ENCODE data around the gene DOLPP1. TPM values are rescaled to one million over a fixed set of nuclear protein-coding genes. Genes with fewer than 3 reads are reported as not detected.
A peak's percentile ranks its signal among the peaks of the same experiment; 100 is the strongest.
"Not testable (repeated sequence)": the region's sequence is repeated elsewhere in the genome, so short reads cannot be mapped to it uniquely, and the experiment has no call there.

The DOLPP1 gene, protein sequence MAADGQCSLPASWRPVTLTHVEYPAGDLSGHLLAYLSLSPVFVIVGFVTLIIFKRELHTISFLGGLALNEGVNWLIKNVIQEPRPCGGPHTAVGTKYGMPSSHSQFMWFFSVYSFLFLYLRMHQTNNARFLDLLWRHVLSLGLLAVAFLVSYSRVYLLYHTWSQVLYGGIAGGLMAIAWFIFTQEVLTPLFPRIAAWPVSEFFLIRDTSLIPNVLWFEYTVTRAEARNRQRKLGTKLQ
- total RNA-seq, result 5.2 TPM

DNA sequence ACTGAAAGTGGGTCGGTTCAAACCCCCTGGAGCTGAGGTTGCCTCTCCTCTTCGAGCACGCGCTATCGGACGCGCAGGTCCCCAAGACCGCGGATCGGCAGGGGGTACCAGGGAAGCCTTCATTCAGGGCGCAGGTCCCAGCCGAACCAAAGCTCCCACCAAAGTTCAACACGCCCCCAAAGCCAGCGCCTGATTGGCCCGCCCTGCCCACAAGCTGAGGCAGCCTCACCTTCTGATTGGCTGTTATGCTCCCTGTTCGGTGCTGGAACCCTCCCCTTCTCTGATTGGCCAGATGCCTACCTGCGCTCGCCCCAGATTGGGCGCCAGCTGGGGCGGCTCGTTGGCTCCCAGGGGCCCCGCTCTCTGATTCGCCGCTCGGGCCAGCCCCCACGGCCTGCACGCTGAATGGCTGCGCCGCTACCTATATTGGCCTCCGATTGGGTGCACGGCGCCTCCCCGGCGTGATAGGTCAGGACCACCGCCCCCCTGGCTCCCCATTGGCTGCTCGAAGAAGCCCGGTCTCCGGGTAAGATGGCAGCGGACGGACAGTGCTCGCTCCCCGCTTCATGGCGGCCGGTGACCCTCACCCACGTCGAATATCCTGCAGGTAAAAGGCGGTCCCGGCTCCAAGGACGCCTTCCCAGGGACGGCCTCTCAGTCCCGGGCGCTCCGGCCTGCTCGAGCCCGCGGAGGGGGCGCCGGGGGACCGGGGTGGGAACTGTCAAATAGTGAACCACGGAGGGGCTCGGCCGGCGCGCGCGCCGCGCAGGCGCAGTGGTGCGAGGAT is at the start of gene DOLPP1:
DOLPP1 (plus strand) TSS at position 511 of the 787 bp plus-strand sequence; CDS start at position 532, 21 bp downstream.
- Histone ChIP-seq H3K27ac (ENCODE audit: low read depth, low read length) (peak within 1 kb of the TSS; percentile 80), H3K4me1 (ENCODE audit: control insufficient read depth in 3 of 3, insufficient read depth in 3 of 3, low read length in 3 of 3) (peaks cover 28 to 41% (median 39%) of the 10 kb centered on the region in 3 donors), H3K9ac (ENCODE audit: low read depth in 1 of 3, low read length in 3 of 3) (peak within 1 kb of the TSS; percentile 77 to 90 (median 87)), H3K9me3 (ENCODE audit: control insufficient read depth in 3 of 3, low read length in 3 of 3) (no peaks in the 10 kb centered on the region), H3K36me3 (ENCODE audit: control insufficient read depth in 3 of 3, insufficient read depth in 3 of 3, low read length in 3 of 3) (peaks cover 14 to 24% (median 15%) of the 10 kb centered on the region in 3 donors), H3K4me3 (ENCODE audit: low read length in 3 of 3) (peak within 1 kb of the TSS; percentile 79 to 91 (median 91)), H3K27me3 (ENCODE audit: control insufficient read depth in 3 of 3, insufficient read depth in 3 of 3, low read length in 3 of 3) (no peaks in the 10 kb centered on the region)

DNA sequence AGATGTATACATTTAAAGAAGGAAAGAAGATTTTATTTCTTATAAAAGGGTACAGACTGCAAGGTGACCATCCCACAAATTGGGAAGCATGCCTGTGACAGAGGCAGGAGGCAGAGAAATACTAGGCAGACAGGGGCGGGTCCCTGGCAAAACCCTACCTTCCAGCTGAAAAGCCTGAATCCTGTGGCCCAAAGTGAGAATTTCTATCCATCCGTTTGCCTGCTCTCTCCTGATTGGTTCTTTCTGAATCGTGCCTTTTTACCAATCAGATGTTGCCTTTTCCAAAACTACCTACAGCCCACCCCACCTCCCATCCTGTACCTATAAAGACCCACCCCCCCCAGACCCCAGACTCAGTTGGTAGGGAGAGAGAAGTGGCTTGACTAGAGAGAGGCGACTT is 49.4 kb upstream of the DOLPP1 start:
- Histone ChIP-seq H3K9me3 (ENCODE audit: control insufficient read depth in 3 of 3, low read length in 3 of 3) (no peaks in the 10 kb centered on the region), H3K4me3 (ENCODE audit: low read length in 3 of 3) (no peak overlapping the region), H3K9ac (ENCODE audit: low read depth in 1 of 3, low read length in 3 of 3) (no peak overlapping the region), H3K4me1 (ENCODE audit: control insufficient read depth in 3 of 3, insufficient read depth in 3 of 3, low read length in 3 of 3) (peaks cover 14 to 19% (median 15%) of the 10 kb centered on the region in 3 donors), H3K27ac (ENCODE audit: low read depth, low read length) (no peak overlapping the region), H3K36me3 (ENCODE audit: control insufficient read depth in 3 of 3, insufficient read depth in 3 of 3, low read length in 3 of 3) (no peaks in the 10 kb centered on the region), H3K27me3 (ENCODE audit: control insufficient read depth in 3 of 3, insufficient read depth in 3 of 3, low read length in 3 of 3) (no peaks in the 10 kb centered on the region)

DNA sequence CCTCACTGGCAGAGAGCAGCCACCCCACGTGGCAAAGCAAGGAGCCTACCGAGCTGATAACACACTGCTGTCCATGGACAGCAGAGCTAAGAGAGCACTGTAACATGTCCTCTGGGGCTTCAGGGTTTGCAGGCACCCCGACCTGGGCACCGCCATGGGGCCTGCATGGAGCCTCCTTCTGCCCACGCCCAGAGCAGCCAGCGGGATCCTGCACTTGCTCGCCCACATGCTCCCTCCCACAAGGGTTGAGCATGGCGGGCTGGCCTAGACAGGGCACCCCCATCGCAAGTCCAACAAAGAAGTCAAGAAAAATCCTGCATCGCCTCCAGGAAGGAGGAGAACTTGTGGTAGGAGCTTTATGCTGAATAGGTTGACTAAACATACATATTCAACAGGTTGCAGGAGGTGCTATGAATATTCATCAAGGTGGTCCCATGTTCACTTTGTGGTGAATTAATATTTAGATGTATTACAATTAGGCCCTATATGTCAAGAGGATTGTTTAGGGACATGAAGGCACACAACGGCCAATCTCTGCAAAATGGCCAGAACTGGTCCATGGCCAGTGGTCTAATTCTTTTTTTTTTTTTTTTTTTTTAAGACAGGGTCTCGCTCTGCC is 48.3 kb upstream of the DOLPP1 start:
- H3K4me1 ChIP-seq (ENCODE audit: control insufficient read depth in 3 of 3, insufficient read depth in 3 of 3, low read length in 3 of 3), result peaks cover 12 to 18% (median 12%) of the 10 kb centered on the region in 3 donors
- H3K27me3 ChIP-seq (ENCODE audit: control insufficient read depth in 3 of 3, insufficient read depth in 3 of 3, low read length in 3 of 3), result no peaks in the 10 kb centered on the region
- H3K36me3 ChIP-seq (ENCODE audit: control insufficient read depth in 3 of 3, insufficient read depth in 3 of 3, low read length in 3 of 3), result no peaks in the 10 kb centered on the region
- no peak overlapping the region for H3K27ac ChIP-seq (ENCODE audit: low read depth, low read length)
- H3K9ac ChIP-seq (ENCODE audit: low read depth in 1 of 3, low read length in 3 of 3), result no peak overlapping the region
- H3K9me3 ChIP-seq (ENCODE audit: control insufficient read depth in 3 of 3, low read length in 3 of 3), result no peaks in the 10 kb centered on the region
- H3K4me3 ChIP-seq (ENCODE audit: low read length in 3 of 3), result no peak overlapping the region

DNA sequence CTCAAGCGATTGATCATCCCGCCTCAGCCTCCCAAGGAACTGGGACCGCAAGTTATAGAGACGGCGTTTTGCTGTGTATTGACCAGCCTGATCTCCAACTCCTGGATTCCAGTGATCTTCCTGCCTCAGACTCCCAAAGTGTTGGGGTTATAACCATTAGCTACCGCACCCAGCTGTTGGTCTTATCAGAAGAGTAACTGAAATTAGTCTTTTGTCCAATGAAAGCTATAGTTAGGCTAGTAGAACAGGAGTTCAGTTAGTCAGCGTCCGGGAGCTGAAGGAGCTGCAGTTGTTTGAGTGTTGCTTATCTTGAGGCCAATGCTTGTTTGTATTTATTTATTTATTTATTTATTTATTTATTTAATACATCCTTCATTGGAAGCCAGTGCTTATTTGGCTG is 47.7 kb upstream of the DOLPP1 start:
- H3K36me3 ChIP-seq (ENCODE audit: control insufficient read depth in 3 of 3, insufficient read depth in 3 of 3, low read length in 3 of 3), result no peaks in the 10 kb centered on the region
- H3K9me3 ChIP-seq (ENCODE audit: control insufficient read depth in 3 of 3, low read length in 3 of 3), result no peaks in the 10 kb centered on the region
- H3K9ac ChIP-seq (ENCODE audit: low read depth in 1 of 3, low read length in 3 of 3), result no peak overlapping the region
- H3K4me3 ChIP-seq (ENCODE audit: low read length in 3 of 3), result no peak overlapping the region
- H3K4me1 ChIP-seq (ENCODE audit: control insufficient read depth in 3 of 3, insufficient read depth in 3 of 3, low read length in 3 of 3), result peaks cover 16 to 22% (median 17%) of the 10 kb centered on the region in 3 donors
- H3K27ac ChIP-seq (ENCODE audit: low read depth, low read length), result no peak overlapping the region
- no peaks in the 10 kb centered on the region for H3K27me3 ChIP-seq (ENCODE audit: control insufficient read depth in 3 of 3, insufficient read depth in 3 of 3, low read length in 3 of 3)

DNA sequence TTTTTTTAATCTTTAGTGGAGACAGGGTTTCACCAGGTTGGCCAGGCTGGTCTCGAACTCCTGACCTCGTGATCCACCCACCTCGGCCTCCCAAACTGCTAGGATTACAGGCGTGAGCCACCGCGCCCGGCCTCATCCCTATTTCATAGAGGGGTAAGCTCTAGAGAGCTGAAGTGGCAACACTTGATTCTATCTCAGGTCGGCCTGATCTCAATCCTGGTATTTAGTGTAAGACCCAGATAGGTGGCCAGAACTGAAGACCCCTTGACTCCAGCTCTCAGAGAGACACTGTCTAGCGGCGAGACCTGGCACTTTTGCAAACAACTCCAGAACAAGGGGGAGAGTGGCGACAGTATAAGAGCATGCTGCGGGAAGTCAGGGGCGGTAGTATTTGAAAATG is 45.1 kb upstream of the DOLPP1 start:
- peaks cover 20 to 25% (median 20%) of the 10 kb centered on the region in 3 donors for H3K4me1 ChIP-seq (ENCODE audit: control insufficient read depth in 3 of 3, insufficient read depth in 3 of 3, low read length in 3 of 3)
- H3K27me3 ChIP-seq (ENCODE audit: control insufficient read depth in 3 of 3, insufficient read depth in 3 of 3, low read length in 3 of 3); H3K9me3 ChIP-seq (ENCODE audit: control insufficient read depth in 3 of 3, low read length in 3 of 3); H3K36me3 ChIP-seq (ENCODE audit: control insufficient read depth in 3 of 3, insufficient read depth in 3 of 3, low read length in 3 of 3): not testable (repeated sequence)
- peak overlapping the region; percentile 70 to 85 (median 80) for H3K4me3 ChIP-seq (ENCODE audit: low read length in 3 of 3)
- H3K27ac ChIP-seq (ENCODE audit: low read depth, low read length), result peak overlapping the region; percentile 85
- peak overlapping the region; percentile 71 to 92 (median 84) for H3K9ac ChIP-seq (ENCODE audit: low read depth in 1 of 3, low read length in 3 of 3)

DNA sequence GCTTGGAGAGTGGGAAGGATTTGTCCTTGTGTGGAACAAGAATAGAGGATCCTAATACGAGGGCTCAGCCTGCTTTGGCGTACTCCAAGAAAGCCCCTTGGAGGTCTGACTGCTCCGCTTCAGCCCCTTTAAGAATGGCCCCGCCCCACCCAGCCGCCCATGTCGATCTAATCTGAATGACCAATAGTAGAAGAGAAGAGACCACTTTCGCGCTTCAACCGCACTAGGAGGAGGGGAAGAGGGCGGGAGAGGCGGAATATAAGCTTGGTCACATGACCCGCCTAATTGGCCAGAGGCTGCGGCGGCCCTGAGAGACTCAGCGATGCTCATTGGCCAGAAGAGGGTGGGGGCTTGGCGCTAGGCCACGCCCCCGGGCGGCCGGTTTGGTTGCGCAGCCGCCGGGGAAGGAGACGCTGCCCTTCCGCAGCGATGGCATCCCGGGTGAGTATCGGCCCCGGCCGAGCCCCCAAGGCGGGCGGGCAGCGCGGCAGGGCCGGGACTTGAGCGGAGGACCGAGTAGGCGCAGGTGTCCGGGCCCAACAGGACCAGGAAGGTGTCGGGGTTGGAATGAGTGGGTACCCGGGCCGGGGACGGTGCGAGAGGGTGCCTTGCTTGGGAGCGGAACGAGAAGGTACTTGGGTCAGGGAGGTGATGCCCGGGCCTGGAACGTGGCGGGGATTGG is 44.5 kb upstream of the DOLPP1 start, which contains the start of gene MIGA2:
MIGA2 (plus strand) TSS at position 386 of the 682 bp plus-strand sequence. CDS start 3,969 bp downstream, outside the sequence.
- peak within 1 kb of the TSS; percentile 85 for H3K27ac ChIP-seq (ENCODE audit: low read depth, low read length)
- peak within 1 kb of the TSS; percentile 91 to 97 (median 97) for H3K4me3 ChIP-seq (ENCODE audit: low read length in 3 of 3)
- peaks cover under 1 to 10% (median 5%) of the 10 kb centered on the region in 3 donors for H3K36me3 ChIP-seq (ENCODE audit: control insufficient read depth in 3 of 3, insufficient read depth in 3 of 3, low read length in 3 of 3)
- H3K4me1 ChIP-seq (ENCODE audit: control insufficient read depth in 3 of 3, insufficient read depth in 3 of 3, low read length in 3 of 3), result peaks cover 20 to 25% (median 20%) of the 10 kb centered on the region in 3 donors
- H3K9me3 ChIP-seq (ENCODE audit: control insufficient read depth in 3 of 3, low read length in 3 of 3), result no peaks in the 10 kb centered on the region
- H3K27me3 ChIP-seq (ENCODE audit: control insufficient read depth in 3 of 3, insufficient read depth in 3 of 3, low read length in 3 of 3), result no peaks in the 10 kb centered on the region
- H3K9ac ChIP-seq (ENCODE audit: low read depth in 1 of 3, low read length in 3 of 3), result peak within 1 kb of the TSS; percentile 87 to 93 (median 92)

DNA sequence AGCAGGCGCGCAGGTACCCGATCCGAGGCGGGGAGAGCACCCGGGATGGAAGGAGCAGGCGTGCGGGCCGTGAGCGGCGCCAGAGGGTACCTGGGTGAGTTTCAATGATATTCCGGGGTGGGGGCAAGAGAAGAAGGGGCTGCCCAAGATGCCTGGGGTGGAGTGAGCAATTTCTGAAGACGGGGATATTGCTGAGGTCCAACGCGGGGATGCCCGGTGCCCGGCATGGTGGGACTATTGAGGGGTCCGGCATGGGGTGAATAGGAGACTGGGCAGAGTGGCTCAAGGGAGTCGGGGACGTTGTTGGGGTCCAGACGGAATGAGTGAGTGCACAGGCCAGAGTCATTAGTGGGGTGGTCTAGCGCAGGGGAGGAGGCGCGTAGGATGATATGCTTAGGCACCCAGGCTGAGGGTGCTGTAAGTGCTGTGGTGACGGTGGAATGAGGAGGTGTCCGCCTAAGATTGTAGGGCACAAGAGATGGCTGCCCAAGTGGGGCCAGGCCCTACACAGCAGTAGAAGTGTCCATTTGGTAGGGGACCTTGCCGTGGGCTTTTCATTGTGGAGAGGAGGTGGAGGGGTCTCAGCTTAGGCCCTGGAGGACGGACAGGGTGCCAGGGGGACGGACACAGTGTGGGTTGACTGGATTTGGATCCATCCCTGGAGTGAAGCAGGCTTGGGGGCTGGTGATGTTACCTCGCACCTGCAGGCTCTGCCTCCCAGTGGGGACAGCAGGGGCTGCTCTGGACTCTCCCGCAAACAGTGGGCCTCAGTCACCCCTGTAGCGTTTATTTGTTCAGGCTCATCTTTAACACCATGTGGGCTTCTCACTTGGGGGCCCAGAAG is 43.8 kb upstream of the DOLPP1 start:
- Histone ChIP-seq H3K27ac (ENCODE audit: low read depth, low read length) (peak overlapping the region; percentile 61), H3K36me3 (ENCODE audit: control insufficient read depth in 3 of 3, insufficient read depth in 3 of 3, low read length in 3 of 3) (peaks cover 8 to 17% (median 12%) of the 10 kb centered on the region in 3 donors), H3K4me1 (ENCODE audit: control insufficient read depth in 3 of 3, insufficient read depth in 3 of 3, low read length in 3 of 3) (peaks cover 20 to 25% (median 20%) of the 10 kb centered on the region in 3 donors), H3K9ac (ENCODE audit: low read depth in 1 of 3, low read length in 3 of 3) (peak overlapping the region; percentile 87 to 93 (median 92)), H3K4me3 (ENCODE audit: low read length in 3 of 3) (peak overlapping the region; percentile 91 to 97 (median 97)), H3K9me3 (ENCODE audit: control insufficient read depth in 3 of 3, low read length in 3 of 3) (no peaks in the 10 kb centered on the region), H3K27me3 (ENCODE audit: control insufficient read depth in 3 of 3, insufficient read depth in 3 of 3, low read length in 3 of 3) (no peaks in the 10 kb centered on the region)

DNA sequence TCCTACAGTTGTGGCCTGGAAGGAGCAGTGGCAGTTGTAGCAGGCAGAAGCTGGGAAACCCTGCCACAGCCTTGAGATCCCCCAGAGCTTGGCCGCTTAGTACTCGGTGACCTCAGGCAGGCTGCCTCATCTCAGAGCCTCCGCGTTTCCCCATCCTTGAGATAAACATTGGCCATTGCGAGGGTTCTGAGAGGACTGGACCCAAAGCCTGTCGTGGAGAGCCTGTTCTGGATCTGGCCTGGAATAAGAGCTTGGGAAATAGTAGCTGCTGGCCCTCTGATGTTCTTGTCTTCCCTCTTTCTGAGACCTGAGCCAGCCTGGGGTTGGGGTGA is 43.2 kb upstream of the DOLPP1 start:
- Histone ChIP-seq H3K4me3 (ENCODE audit: low read length in 3 of 3) (peak overlapping the region; percentile 91 to 97 (median 97)), H3K27me3 (ENCODE audit: control insufficient read depth in 3 of 3, insufficient read depth in 3 of 3, low read length in 3 of 3) (no peaks in the 10 kb centered on the region), H3K36me3 (ENCODE audit: control insufficient read depth in 3 of 3, insufficient read depth in 3 of 3, low read length in 3 of 3) (peaks cover 14 to 23% (median 17%) of the 10 kb centered on the region in 3 donors), H3K9me3 (ENCODE audit: control insufficient read depth in 3 of 3, low read length in 3 of 3) (no peaks in the 10 kb centered on the region), H3K4me1 (ENCODE audit: control insufficient read depth in 3 of 3, insufficient read depth in 3 of 3, low read length in 3 of 3) (peaks cover 20 to 25% (median 20%) of the 10 kb centered on the region in 3 donors), H3K27ac (ENCODE audit: low read depth, low read length) (peak overlapping the region; percentile 61), H3K9ac (ENCODE audit: low read depth in 1 of 3, low read length in 3 of 3) (peak overlapping the region; percentile 87 to 93 (median 92))

All from skeletal muscle tissue (tissue), 4 donors.